ENCODE measurements around the gene TMTC3. TPM values are rescaled to one million over a fixed set of nuclear protein-coding genes. Genes with fewer than 3 reads are reported as not detected.

Gene TMTC3
- polyA plus RNA-seq, 1 of the 3 experiments (the other 2 are of a cell fraction): 2.8 TPM

GRCh38 chr12:88179436-88180014 lies 37.4 kb downstream of the TMTC3 start:
- no peak for TF ChIP-seq RCOR1 (IDR thresholded peaks at IDR 0.05; ENCODE audit: low read length)
- no peak for TF ChIP-seq REST (IDR thresholded peaks at IDR 0.05; ENCODE audit: low read depth, low read length)
- no peak for TF ChIP-seq MAX (IDR thresholded peaks at IDR 0.05; ENCODE audit: low read depth)
- TF ChIP-seq SIN3A (IDR thresholded peaks at IDR 0.05; ENCODE audit: borderline replicate concordance, low read depth, low read length): no peak
- TF ChIP-seq MXI1 (IDR thresholded peaks at IDR 0.05; ENCODE audit: low read depth, low read length): no peak
- TF ChIP-seq EP300 (IDR thresholded peaks at IDR 0.05; ENCODE audit: borderline replicate concordance in 1 of 2, low read depth in 1 of 2, low read length in 1 of 2): no peak
- no peak for TF ChIP-seq CTCF (IDR thresholded peaks at IDR 0.05)
- TF ChIP-seq TAF1 (IDR thresholded peaks at IDR 0.05; ENCODE audit: borderline replicate concordance, low read depth, low read length): no peak
- TF ChIP-seq PBX3 (IDR thresholded peaks at IDR 0.05): no peak
- TF ChIP-seq GATA2 (CRISPR knock-in tag; IDR thresholded peaks at IDR 0.05): no peak
- no peak for TF ChIP-seq RXRA (IDR thresholded peaks at IDR 0.05; ENCODE audit: borderline replicate concordance, low read depth)
- no peaks in the 10 kb centered on the region for H3K4me1 ChIP-seq (ENCODE audit: control insufficient read depth in 1 of 2, insufficient read depth in 2 of 2, low read depth in 1 of 2, low read length in 1 of 2)
- no peaks in the 10 kb centered on the region for H4K20me1 ChIP-seq (ENCODE audit: insufficient read depth)
- 94% methylated on average over 6 of the region's 6 CpGs for WGBS (ENCODE audit: low lambda C conversion rate)
- H3F3A ChIP-seq (replicated peaks; ENCODE audit: insufficient read depth): no peaks in the 10 kb centered on the region
- no peaks in the 10 kb centered on the region for H3K9me2 ChIP-seq
- no peak overlapping the region for H3K9ac ChIP-seq
- H2AFZ ChIP-seq (ENCODE audit: low read depth): no peak overlapping the region
- ChIA-PET CTCF (no interaction called here), POLR2A (no interaction called here)
- no peaks in the 10 kb centered on the region for H3K27me3 ChIP-seq (ENCODE audit: insufficient read depth)
- DNase-seq: no peak
- no peak overlapping the region for H3K4me2 ChIP-seq
- H3K79me2 ChIP-seq (ENCODE audit: insufficient read depth): no peaks in the 10 kb centered on the region
- H3K36me3 ChIP-seq (replicated peaks in 1 of 2; ENCODE audit: control insufficient read depth in 1 of 2, insufficient read depth in 2 of 2, low read length in 1 of 2): peaks cover 38 to 57% of the 10 kb centered on the region in 2 experiments
- no peak overlapping the region for H3K27ac ChIP-seq (ENCODE audit: low read depth in 2 of 2, low read length in 1 of 2)
- no peaks in the 10 kb centered on the region for H3K9me3 ChIP-seq
- no peak overlapping the region for H3K4me3 ChIP-seq (ENCODE audit: low read depth in 2 of 2, low read length in 1 of 2)

All from SK-N-SH (cell line).